Hair follicular keratinocyte (primary cell): Measurements from ENCODE around the gene KRTAP13-2. TPM values are rescaled to one million over a fixed set of nuclear protein-coding genes. Genes with fewer than 3 reads are reported as not detected.

Source experiments
- total RNA-seq: library from RNA; depleted of rRNA; stranded (reverse); fragments of >200 nt; gene quantifications from 2 replicates; pipeline ENCODE4 v1.2.3, GENCODE V29; 2015

KRTAP13-2 gene, protein sequence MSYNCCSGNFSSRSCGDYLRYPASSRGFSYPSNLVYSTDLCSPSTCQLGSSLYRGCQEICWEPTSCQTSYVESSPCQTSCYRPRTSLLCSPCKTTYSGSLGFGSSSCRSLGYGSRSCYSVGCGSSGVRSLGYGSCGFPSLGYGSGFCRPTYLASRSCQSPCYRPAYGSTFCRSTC
- total RNA-seq, result not detected in 2 replicates

DNA sequence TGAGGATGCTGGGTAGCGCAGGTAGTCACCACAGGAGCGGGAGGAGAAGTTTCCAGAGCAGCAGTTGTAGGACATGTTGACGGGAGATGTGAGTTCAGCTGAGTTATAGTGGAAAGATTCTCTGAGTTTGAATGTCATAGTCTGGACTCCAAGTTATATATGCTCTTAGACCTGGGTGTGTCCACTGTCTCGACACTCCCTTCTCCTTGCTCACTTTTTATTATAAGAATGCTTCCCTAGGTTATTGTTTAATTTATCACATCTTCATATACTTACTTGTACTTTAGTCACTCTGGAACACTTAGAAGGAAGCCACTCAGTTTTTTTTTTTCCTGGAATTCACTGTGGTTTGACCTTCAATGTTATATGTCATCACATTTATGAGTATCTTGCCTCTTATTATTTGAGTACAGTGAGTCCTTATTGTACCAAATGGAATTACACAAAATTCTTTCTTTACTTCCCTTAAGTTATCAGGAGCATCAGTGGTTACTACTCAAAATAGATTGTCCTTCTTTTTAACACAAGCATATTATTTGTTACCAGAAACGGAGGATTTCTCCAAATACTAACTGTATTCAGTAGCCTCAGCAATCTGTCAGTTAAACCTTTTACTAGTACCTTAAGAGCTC lies at the start of gene KRTAP13-2:
Gene KRTAP13-2 (minus strand): TSS at position 133 of the 632 bp plus-strand sequence. CDS start 58 bp downstream, at position 75.

DNA sequence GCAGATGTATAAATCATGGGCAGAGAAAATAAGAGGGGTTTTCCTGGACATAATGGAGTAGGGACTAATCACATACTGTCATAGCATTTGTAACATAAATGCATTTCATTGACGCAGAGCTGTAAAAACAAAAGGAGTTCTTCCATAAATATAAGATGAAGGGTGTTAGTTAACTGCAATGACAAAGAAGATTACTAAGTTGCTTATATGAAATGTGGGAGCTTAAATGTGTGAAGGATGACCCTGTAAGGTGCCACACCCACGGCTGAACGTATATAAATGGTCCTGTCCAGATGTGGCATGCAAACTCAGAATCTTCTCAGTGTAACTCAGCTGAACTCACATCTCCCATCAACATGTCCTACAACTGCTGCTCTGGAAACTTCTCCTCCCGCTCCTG lies 23.7 kb upstream of the KRTAP13-2 start, which contains the start of gene KRTAP13-1:
Gene KRTAP13-1 (plus strand): TSS at position 301 of the 400 bp plus-strand sequence. CDS start 56 bp downstream, at position 357.

DNA sequence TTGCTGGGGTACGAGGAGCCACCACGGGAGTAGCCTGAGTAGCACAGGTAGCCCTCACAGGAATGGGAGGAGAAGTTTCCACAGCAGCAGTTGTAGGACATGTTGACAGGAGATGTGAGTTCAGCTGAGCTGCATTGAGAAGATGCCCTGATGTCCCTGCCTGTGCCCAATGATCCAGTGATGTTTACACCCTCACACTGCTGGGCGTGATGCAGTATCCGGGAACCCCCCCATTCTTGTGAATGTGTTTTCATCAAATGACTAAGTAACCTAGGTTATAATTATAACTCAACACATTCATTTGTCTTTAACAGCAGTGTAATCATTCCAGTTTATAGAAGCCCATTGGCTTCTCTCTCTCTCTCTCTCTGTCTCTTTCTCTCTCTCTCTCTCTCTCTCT lies 23.6 kb downstream of the KRTAP13-2 start, which contains the start of gene KRTAP23-1:
Gene KRTAP23-1 (minus strand): TSS at position 101 of the 400 bp plus-strand sequence. CDS start 0 bp downstream, at position 101.

DNA sequence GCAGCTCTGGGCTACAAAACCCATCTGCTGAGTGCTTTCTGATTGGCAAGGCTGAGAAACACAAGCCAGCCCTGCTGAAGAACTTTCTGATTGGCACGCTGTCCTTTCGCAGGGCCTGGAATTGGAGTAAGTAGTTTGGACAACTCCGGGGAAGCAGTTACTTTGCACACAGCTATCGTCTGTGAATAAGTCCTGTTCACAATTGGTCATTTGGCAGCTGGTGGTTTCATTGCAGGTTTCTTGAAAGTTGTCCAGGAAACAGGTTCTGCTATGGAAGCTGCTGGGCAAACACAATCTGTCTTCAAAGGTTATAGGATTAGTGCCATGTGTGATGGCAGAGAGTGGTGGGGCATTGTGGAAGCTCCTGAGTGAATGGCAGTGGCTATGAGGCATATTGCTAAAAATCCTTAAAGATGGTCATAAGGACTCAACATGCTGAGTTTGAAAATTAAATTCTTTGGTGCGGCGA lies 34.8 kb downstream of the KRTAP13-2 start, which contains the start of gene KRTAP27-1:
Gene KRTAP27-1 (minus strand): TSS at position 419 of the 469 bp plus-strand sequence. CDS start 26 bp downstream, at position 393.

Other genes with a start within 250 kb of the KRTAP13-2 start
- gene CLDN17, start 205.5 kb downstream of the KRTAP13-2 start, total RNA-seq, result not detected in 2 replicates
- not detected in 2 replicates for gene CLDN8, start 156.2 kb downstream of the KRTAP13-2 start, total RNA-seq
- gene KRTAP24-1, start 89.3 kb downstream of the KRTAP13-2 start, total RNA-seq, result not detected in 2 replicates
- gene KRTAP25-1, start 82.8 kb downstream of the KRTAP13-2 start, total RNA-seq, result not detected in 2 replicates
- not detected in 2 replicates for gene KRTAP26-1, start 52.0 kb downstream of the KRTAP13-2 start, total RNA-seq
- gene KRTAP27-1, start 34.6 kb downstream of the KRTAP13-2 start, total RNA-seq, result not detected in 2 replicates
- not detected in 2 replicates for gene KRTAP23-1, start 23.7 kb downstream of the KRTAP13-2 start, total RNA-seq
- not detected in 2 replicates for gene KRTAP13-1, start 23.8 kb upstream of the KRTAP13-2 start, total RNA-seq
- not detected in 2 replicates for gene KRTAP13-3, start 53.7 kb upstream of the KRTAP13-2 start, total RNA-seq
- not detected in 2 replicates for gene KRTAP13-4, start 57.9 kb upstream of the KRTAP13-2 start, total RNA-seq
- not detected in 2 replicates for gene KRTAP15-1, start 68.0 kb upstream of the KRTAP13-2 start, total RNA-seq
- gene KRTAP19-1, start 108.1 kb upstream of the KRTAP13-2 start, total RNA-seq, result not detected in 2 replicates
- not detected in 2 replicates for gene KRTAP19-2, start 115.2 kb upstream of the KRTAP13-2 start, total RNA-seq
- not detected in 2 replicates for gene KRTAP19-3, start 119.7 kb upstream of the KRTAP13-2 start, total RNA-seq
- gene KRTAP19-4, start 124.9 kb upstream of the KRTAP13-2 start, total RNA-seq, result not detected in 2 replicates
- not detected in 2 replicates for gene KRTAP19-5, start 129.9 kb upstream of the KRTAP13-2 start, total RNA-seq
- not detected in 2 replicates for gene KRTAP19-6, start 169.6 kb upstream of the KRTAP13-2 start, total RNA-seq
- gene KRTAP19-7, start 189.0 kb upstream of the KRTAP13-2 start, total RNA-seq, result not detected in 2 replicates
- gene KRTAP22-2, start 218.1 kb upstream of the KRTAP13-2 start, total RNA-seq, result not detected in 2 replicates
- gene KRTAP6-3, start 220.2 kb upstream of the KRTAP13-2 start, total RNA-seq, result not detected in 2 replicates
- gene KRTAP6-2, start 226.6 kb upstream of the KRTAP13-2 start, total RNA-seq, result not detected in 2 replicates
- gene KRTAP22-1, start 228.8 kb upstream of the KRTAP13-2 start, total RNA-seq, result not detected in 2 replicates
- gene KRTAP6-1, start 241.7 kb upstream of the KRTAP13-2 start, total RNA-seq, result not detected in 2 replicates
- gene KRTAP20-1, start 244.2 kb upstream of the KRTAP13-2 start, total RNA-seq, result not detected in 2 replicates
- not detected in 2 replicates for gene KRTAP20-4, start 248.4 kb upstream of the KRTAP13-2 start, total RNA-seq